Transverse colon (tissue), 4 donors: Measurements from ENCODE around the gene INTS15. TPM values are rescaled to one million over a fixed set of nuclear protein-coding genes. Genes with fewer than 3 reads are reported as not detected.

Experiments
- DNase-seq: peaks from one replicate; pipeline ENCODE4 v3.0.0-alpha.2; 2019
- H3K27ac ChIP-seq, 4 donors: fragments of 200-600 bp; sonication (generic); 2 replicates each; pipeline ENCODE4 v1.5.1; 2016 to 2018; ENCODE audit warnings: inconsistent platforms in 4 of 4
- H3K27me3 ChIP-seq: fragments of 200-600 bp; sonication (generic); 2 replicates; pipeline ENCODE4 v1.5.1; 2017; ENCODE audit warnings: inconsistent platforms
- H3K36me3 ChIP-seq, 4 donors: fragments of 200-600 bp; sonication (generic); 2 replicates each; pipeline ENCODE4 v1.5.1; 2017 to 2019; ENCODE audit warnings: inconsistent platforms in 4 of 4
- H3K4me1 ChIP-seq, 4 donors: fragments of 200-600 bp; sonication (generic); 2 replicates each; pipeline ENCODE4 v1.5.1; 2017 to 2020; ENCODE audit warnings: inconsistent platforms in 4 of 4
- H3K4me3 ChIP-seq, 4 donors: fragments of 200-600 bp; sonication (generic); 1 replicate in 1 of 4; 2 replicates in 3 of 4; pipeline versions ENCODE4 v1.5.1 to v1.6.1; 2017 to 2019; ENCODE audit warnings: inconsistent platforms in 4 of 4
- H3K9me3 ChIP-seq, 2 donors: fragments of 200-600 bp; sonication (generic); 2 replicates each; pipeline ENCODE4 v1.5.1; 2017 to 2019; ENCODE audit warnings: inconsistent platforms in 2 of 2
- EP300 ChIP-seq: sonication (generic); formaldehyde crosslinking; IDR thresholded peaks from one replicate; pipeline ENCODE4 v1.6.1; 2017; ENCODE audit warnings: antibody characterized with exemption, low read depth
- POLR2A ChIP-seq: fragments of 450-650 bp; IDR thresholded peaks from one replicate; pipeline ENCODE4 v1.6.1; 2016; ENCODE audit warnings: antibody characterized with exemption, mild to moderate bottlenecking, moderate library complexity
- POLR2AphosphoS5 ChIP-seq, 3 donors: sonication (generic); formaldehyde crosslinking; IDR thresholded peaks; one replicate each; pipeline ENCODE4 v1.6.1; 2016; ENCODE audit warnings: antibody characterized with exemption in 3 of 3
- WGBS, 2 donors: methylation state at CpG; one replicate each; pipeline ENCODE4 v1.1.5; 2018; ENCODE audit warnings: low coverage in 1 of 2; 5-methylcytosine and 5-hydroxymethylcytosine counted together
- in situ Hi-C, 4 donors: fragments of 200-750 bp; cut with MboI; loops; one replicate each; pipeline versions ENCODE4 v1.15.0 to v1.15.1; 2017; ENCODE audit warnings: low sequenced_read_pairs in 3 of 4, low pct_ligation_motif_present in 1 of 4, low pct_unique_long_range_greater_than_20kb in 1 of 4
- intact Hi-C: fragments of 100-400 bp; cut with DNase I; formaldehyde crosslinking; loops from one replicate; pipeline ENCODE4 v1.15.1; 2023; ENCODE audit warnings: low total_unique reads
- total RNA-seq, 4 donors: library from RNA; depleted of rRNA; stranded (reverse); fragments of >200 nt; gene quantifications; one replicate each; pipeline ENCODE4 v1.1.0, GENCODE V29; 2016
- TF ChIP-seq, protein P1 (sequence below), 5 experiments: fragments of 200-600 bp in 3 of 5; fragments of 450-650 bp in 2 of 5; sonication (generic) in 3 of 5; IDR thresholded peaks; 1 replicate in 2 of 5; 2 replicates in 3 of 5; pipeline ENCODE4 v1.5.1; 2016 to 2017; ENCODE audit warnings: antibody characterized with exemption in 5 of 5, inconsistent platforms in 3 of 5, mild to moderate bottlenecking in 2 of 5, moderate library complexity in 1 of 5

Gene INTS15
- total RNA-seq, 4 donors from 2014 or later = 21.8 to 56.5 (median 32.6) TPM

DNA sequence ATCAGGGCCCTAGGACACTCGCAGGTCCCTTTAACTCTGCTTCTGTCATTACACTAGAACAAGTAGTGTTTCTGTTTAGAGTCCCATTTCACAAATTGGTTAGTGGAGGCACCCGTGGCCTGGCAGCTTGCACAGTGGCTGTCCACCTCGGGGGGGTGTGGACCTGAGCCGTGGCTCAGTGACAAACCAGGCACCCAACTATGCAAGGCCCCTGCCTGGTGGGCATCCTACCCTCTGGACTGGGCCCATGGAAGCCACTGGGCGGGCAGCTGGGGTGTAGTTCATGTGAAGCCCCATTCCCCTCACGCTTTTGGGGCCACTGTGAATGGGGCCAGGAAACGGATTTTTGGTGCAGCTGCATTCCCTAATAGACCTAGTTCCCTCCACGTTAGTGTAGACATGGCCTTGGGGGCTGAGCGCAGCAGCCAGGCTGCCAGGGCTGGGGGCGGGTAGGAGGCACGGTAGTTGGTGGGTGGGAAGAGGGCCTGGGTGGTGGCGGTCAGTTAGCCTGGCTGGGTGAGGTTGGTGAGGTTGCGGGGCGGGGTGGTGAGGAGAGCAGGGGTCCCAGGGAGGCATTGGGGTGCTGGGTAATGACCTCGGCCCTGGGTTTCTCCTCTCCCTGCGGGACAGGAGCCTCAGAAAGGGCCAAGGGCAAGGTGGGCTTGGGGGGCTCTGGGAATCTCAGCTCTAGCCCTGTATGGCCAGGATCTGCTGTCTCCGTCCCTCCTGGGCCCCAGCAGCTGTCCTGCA is 66.0 kb downstream of the INTS15 start:
- Histone ChIP-seq H3K4me1 (no peaks in the 10 kb centered on the region), H3K27ac (no peak overlapping the region), H3K36me3 (peaks cover 0 to 30% (median 12%) of the 10 kb centered on the region in 4 donors), H3K4me3 (no peak overlapping the region), H3K9me3 (no peaks in the 10 kb centered on the region), H3K27me3 (peaks cover 6% of the 10 kb centered on the region)
- intact Hi-C loops = no loop called here
- in situ Hi-C loops = no loop called here
- no peak for TF ChIP-seq POLR2AphosphoS5 (IDR thresholded peaks at IDR 0.05)
- TF ChIP-seq, protein P1, sequence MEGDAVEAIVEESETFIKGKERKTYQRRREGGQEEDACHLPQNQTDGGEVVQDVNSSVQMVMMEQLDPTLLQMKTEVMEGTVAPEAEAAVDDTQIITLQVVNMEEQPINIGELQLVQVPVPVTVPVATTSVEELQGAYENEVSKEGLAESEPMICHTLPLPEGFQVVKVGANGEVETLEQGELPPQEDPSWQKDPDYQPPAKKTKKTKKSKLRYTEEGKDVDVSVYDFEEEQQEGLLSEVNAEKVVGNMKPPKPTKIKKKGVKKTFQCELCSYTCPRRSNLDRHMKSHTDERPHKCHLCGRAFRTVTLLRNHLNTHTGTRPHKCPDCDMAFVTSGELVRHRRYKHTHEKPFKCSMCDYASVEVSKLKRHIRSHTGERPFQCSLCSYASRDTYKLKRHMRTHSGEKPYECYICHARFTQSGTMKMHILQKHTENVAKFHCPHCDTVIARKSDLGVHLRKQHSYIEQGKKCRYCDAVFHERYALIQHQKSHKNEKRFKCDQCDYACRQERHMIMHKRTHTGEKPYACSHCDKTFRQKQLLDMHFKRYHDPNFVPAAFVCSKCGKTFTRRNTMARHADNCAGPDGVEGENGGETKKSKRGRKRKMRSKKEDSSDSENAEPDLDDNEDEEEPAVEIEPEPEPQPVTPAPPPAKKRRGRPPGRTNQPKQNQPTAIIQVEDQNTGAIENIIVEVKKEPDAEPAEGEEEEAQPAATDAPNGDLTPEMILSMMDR (IDR thresholded peaks at IDR 0.05) = no peak
- TF ChIP-seq EP300 = no peak
- 94 to 100% methylated on average over 4 to 17 of the region's 17 CpGs for WGBS, 2 donors
- no peak for DNase-seq

DNA sequence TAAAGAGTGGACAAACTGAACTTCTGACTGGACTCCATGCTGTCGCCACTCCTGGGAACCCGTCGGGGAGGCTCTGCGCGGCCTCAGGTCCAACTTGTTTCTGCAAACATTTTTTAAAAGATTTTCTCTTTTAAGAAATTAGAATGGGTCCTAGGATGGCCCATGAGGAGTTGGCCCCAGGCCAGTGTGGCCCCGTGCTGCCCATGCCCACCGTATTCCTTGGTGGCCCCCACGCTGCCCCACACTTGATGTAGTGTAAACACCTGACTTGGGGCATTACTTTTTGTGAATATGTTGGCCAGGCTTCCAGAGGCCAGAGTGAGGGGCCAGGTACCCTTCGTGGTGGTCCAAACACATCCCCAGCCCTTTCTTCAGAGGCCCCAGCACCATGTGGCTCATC is 66.6 kb downstream of the INTS15 start:
- no peak for DNase-seq
- TF ChIP-seq POLR2A (no peak), POLR2AphosphoS5 (IDR thresholded peaks at IDR 0.05) (no peak), EP300 (no peak)
- TF ChIP-seq, protein P1 (IDR thresholded peaks at IDR 0.05) = no peak
- Histone ChIP-seq H3K4me3 (no peak overlapping the region), H3K27ac (no peak overlapping the region), H3K27me3 (peaks cover 6% of the 10 kb centered on the region), H3K36me3 (peaks cover 0 to 25% (median 12%) of the 10 kb centered on the region in 4 donors), H3K4me1 (no peaks in the 10 kb centered on the region), H3K9me3 (no peaks in the 10 kb centered on the region)
- in situ Hi-C loops = no loop called here
- 95 to 100% methylated on average over 1 to 9 of the region's 9 CpGs for WGBS, 2 donors
- intact Hi-C loops = no loop called here

Other genes starting within 250 kb of the INTS15 start
- gene FAM220A, start 241.1 kb upstream of the INTS15 start, total RNA-seq = 10 to 100 TPM; 13.4 to 50.7 (median 15.0) TPM
- gene RAC1, start 215.5 kb upstream of the INTS15 start, total RNA-seq = 100 to 1,000 TPM; 102 to 196 (median 164) TPM
- 10 to 100 TPM in 3 of 4 donors, 1 to 10 TPM in 1; 5.2 to 59.1 (median 24.3) TPM for gene DAGLB, start 142.1 kb upstream of the INTS15 start, total RNA-seq
- gene KDELR2, start 105.9 kb upstream of the INTS15 start, total RNA-seq = 100 to 1,000 TPM in 2 of 4 donors, 10 to 100 TPM in 2; 71.4 to 156 (median 101) TPM
- gene GRID2IP, start 38.6 kb upstream of the INTS15 start, total RNA-seq = 1 to 10 TPM in 1 of 4 donors, under 1 TPM in 3; 0.20 to 1.1 (median 0.66) TPM
- gene ZDHHC4, start 12.6 kb upstream of the INTS15 start, total RNA-seq = 10 to 100 TPM in 3 of 4 donors, 1 to 10 TPM in 1; 6.4 to 53.8 (median 26.1) TPM
- 10 to 100 TPM in 1 of 4 donors, 1 to 10 TPM in 3; 2.9 to 18.7 (median 7.3) TPM for gene ZNF853, start 25.6 kb downstream of the INTS15 start, total RNA-seq
- 100 to 1,000 TPM in 1 of 4 donors, 10 to 100 TPM in 3; 15.3 to 188 (median 50.9) TPM for gene ZNF316, start 47.3 kb downstream of the INTS15 start, total RNA-seq
- gene ZNF12, start 116.9 kb downstream of the INTS15 start, total RNA-seq = 100 to 1,000 TPM in 1 of 4 donors, 10 to 100 TPM in 3; 17.5 to 171 (median 33.8) TPM
- under 1 TPM in 1 of 4 donors, not detected in 3; 0.68 TPM for gene RSPH10B2, start 164.1 kb downstream of the INTS15 start, total RNA-seq
- gene CCZ1B, start 236.3 kb downstream of the INTS15 start, total RNA-seq = 10 to 100 TPM; 37.4 to 58.6 (median 52.1) TPM